Measurements from ENCODE around the gene YTHDF2.
"Not testable (repeated sequence)": the region's sequence is repeated elsewhere in the genome, so short reads cannot be mapped to it uniquely, and the experiment has no call there.

Gene YTHDF2

GRCh38 chr1:28736450-28737306 is at the start of gene YTHDF2:
TSS of gene YTHDF2 (plus strand) at chr1:28736940. CDS start at chr1:28737121, 181 bp downstream.
- DNase-seq: peak; percentile 95

GRCh38 chr1:28691627-28692026 is 45.1 kb upstream of the YTHDF2 start:
- not testable (repeated sequence) for DNase-seq

GRCh38 chr1:28703629-28704028 is 33.1 kb upstream of the YTHDF2 start:
- DNase-seq: no peak

- DNase-seq: no peak
Observed at GRCh38 chr1:28716336-28716735, 20.4 kb upstream of the YTHDF2 start.

- no peak for DNase-seq
Observed at GRCh38 chr1:28718166-28718565, 18.6 kb upstream of the YTHDF2 start.

GRCh38 chr1:28718586-28719331 is 18.0 kb upstream of the YTHDF2 start:
- no peak for DNase-seq

GRCh38 chr1:28719332-28719619 is 17.5 kb upstream of the YTHDF2 start:
- no peak for DNase-seq

- DNase-seq: no peak
Observed at GRCh38 chr1:28720376-28720775, 16.4 kb upstream of the YTHDF2 start.

GRCh38 chr1:28721927-28722326 is 14.8 kb upstream of the YTHDF2 start:
- not testable (repeated sequence) for DNase-seq

- DNase-seq: not testable (repeated sequence)
Observed at GRCh38 chr1:28725365-28725764, 11.4 kb upstream of the YTHDF2 start.

GRCh38 chr1:28735961-28736449 is 735 bp upstream of the YTHDF2 start:
- no peak for DNase-seq

- DNase-seq: peak; percentile 81
Observed at GRCh38 chr1:28737307-28738132, 780 bp downstream of the YTHDF2 start.

GRCh38 chr1:28740118-28740517 is 3.4 kb downstream of the YTHDF2 start:
- DNase-seq: no peak

GRCh38 chr1:28744184-28744583 is 7.4 kb downstream of the YTHDF2 start:
- DNase-seq: no peak

GRCh38 chr1:28745653-28746173 is 9.0 kb downstream of the YTHDF2 start:
- no peak for DNase-seq

GRCh38 chr1:28750330-28750729 is 13.6 kb downstream of the YTHDF2 start:
- no peak for DNase-seq

GRCh38 chr1:28750771-28751294 is 14.1 kb downstream of the YTHDF2 start:
- not testable (repeated sequence) for DNase-seq

GRCh38 chr1:28751315-28752060 is 14.7 kb downstream of the YTHDF2 start:
- no peak for DNase-seq

GRCh38 chr1:28755701-28756100 is 19.0 kb downstream of the YTHDF2 start:
- no peak for DNase-seq

GRCh38 chr1:28756846-28757245 is 20.1 kb downstream of the YTHDF2 start:
- DNase-seq: no peak

- no peak for DNase-seq
Observed at GRCh38 chr1:28758420-28758819, 21.7 kb downstream of the YTHDF2 start.

- DNase-seq: no peak
Observed at GRCh38 chr1:28759257-28759656, 22.5 kb downstream of the YTHDF2 start.

Measured in NCI-H1105 treated with DMSO at 0.1 percent for 48 hours (cell line).